Upper lobe of left lung (tissue), 4 donors: Measurements from ENCODE around the gene MINPP1.

Experiments
- EP300 ChIP-seq, 4 donors: sonication (generic); formaldehyde crosslinking; IDR thresholded peaks; one replicate each; pipeline ENCODE4 v1.5.1; 2017; ENCODE audit warnings: antibody characterized with exemption in 4 of 4, control low read depth in 2 of 4
- POLR2A ChIP-seq, 4 donors: fragments of 450-650 bp; IDR thresholded peaks; one replicate each; pipeline ENCODE4 v1.5.1; 2016 to 2017; ENCODE audit warnings: antibody characterized with exemption in 4 of 4, mild to moderate bottlenecking in 2 of 4
- TF ChIP-seq, protein P1 (sequence below), 6 experiments: fragments of 450-650 bp in 4 of 6; fragments of 200-600 bp in 2 of 6; sonication (generic) in 2 of 6; IDR thresholded peaks; one replicate each; pipeline ENCODE4 v1.5.1; 2016 to 2019; ENCODE audit warnings: antibody characterized with exemption in 6 of 6

DNA sequence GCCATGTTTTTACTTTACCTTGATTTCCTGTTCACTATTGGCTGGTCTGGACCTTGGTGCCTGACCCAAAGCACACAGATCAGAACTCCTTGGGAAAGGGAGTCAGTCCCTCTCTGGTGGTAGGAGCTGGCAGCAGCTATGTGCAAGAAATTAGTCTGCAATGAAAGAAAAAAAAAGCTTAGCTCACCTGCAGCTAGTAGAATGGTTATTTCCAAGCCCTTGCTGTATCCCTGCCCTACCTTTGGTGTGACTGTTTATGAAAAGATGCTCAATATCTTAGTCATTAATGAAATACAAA is 86.8 kb downstream of the MINPP1 start:
- TF ChIP-seq, protein P1, sequence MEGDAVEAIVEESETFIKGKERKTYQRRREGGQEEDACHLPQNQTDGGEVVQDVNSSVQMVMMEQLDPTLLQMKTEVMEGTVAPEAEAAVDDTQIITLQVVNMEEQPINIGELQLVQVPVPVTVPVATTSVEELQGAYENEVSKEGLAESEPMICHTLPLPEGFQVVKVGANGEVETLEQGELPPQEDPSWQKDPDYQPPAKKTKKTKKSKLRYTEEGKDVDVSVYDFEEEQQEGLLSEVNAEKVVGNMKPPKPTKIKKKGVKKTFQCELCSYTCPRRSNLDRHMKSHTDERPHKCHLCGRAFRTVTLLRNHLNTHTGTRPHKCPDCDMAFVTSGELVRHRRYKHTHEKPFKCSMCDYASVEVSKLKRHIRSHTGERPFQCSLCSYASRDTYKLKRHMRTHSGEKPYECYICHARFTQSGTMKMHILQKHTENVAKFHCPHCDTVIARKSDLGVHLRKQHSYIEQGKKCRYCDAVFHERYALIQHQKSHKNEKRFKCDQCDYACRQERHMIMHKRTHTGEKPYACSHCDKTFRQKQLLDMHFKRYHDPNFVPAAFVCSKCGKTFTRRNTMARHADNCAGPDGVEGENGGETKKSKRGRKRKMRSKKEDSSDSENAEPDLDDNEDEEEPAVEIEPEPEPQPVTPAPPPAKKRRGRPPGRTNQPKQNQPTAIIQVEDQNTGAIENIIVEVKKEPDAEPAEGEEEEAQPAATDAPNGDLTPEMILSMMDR (IDR thresholded peaks at IDR 0.05): no peak
- TF ChIP-seq EP300 (IDR thresholded peaks at IDR 0.05): no peak
- TF ChIP-seq POLR2A (IDR thresholded peaks at IDR 0.05): no peak
